Nephron progenitor cell (in vitro differentiated cells): ENCODE data around the gene PXMP2.

Source experiments
- DNase-seq: peaks from one replicate; pipeline ENCODE4 v3.0.0; 2021
- H3K27ac Mint-ChIP-seq: 2 replicates; pipeline ENCODE4 v1.8.0; 2021; ENCODE audit warnings: mild to moderate bottlenecking, moderate library complexity, mixed read lengths
- H3K27me3 Mint-ChIP-seq: 2 replicates; pipeline ENCODE4 v1.8.0; 2021; ENCODE audit warnings: mild to moderate bottlenecking, low read depth, mixed read lengths; ENCODE audit not compliant: poor library complexity
- H3K36me3 Mint-ChIP-seq: 2 replicates; pipeline ENCODE4 v1.8.0; 2021; ENCODE audit warnings: low read depth, mixed read lengths
- H3K4me1 Mint-ChIP-seq: 2 replicates; pipeline ENCODE4 v1.8.0; 2021; ENCODE audit warnings: mixed read lengths
- H3K4me3 Mint-ChIP-seq: 2 replicates; pipeline ENCODE4 v1.8.0; 2021; ENCODE audit warnings: mild to moderate bottlenecking, moderate library complexity, mixed read lengths
- H3K9me3 Mint-ChIP-seq: 2 replicates; pipeline ENCODE4 v1.8.0; 2021; ENCODE audit warnings: mild to moderate bottlenecking, moderate library complexity, mixed read lengths
- TF ChIP-seq, protein P1 (sequence below): fragments of 200-600 bp; sonication (generic); IDR thresholded peaks from 2 replicates; pipeline ENCODE4 v1.5.0; 2021; ENCODE audit warnings: antibody characterized with exemption

PXMP2 gene

DNA sequence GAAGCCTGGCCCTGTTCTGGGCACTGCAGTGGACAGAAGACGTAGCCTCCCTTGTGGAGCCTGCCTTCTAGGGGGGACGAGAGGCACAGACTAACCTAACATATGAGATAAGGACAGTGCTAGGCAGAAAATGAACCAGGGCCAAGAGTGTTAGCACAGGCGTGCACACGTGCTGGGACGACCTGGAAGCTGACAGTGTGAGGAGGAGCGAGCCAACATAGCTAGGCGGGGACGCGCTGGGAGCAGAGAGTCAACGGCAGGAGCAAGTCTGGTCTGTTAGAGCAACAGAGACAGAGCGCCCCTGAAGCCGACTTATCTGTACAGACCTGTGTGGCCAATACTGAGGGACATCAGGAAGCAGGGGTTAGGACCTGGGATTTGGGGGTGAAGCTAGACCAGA lies 8.0 kb downstream of the PXMP2 start:
- H3K4me3 Mint-ChIP-seq = no peak overlapping the region
- peaks cover 34% of the 10 kb centered on the region for H3K36me3 Mint-ChIP-seq
- DNase-seq = no peak
- H3K27ac Mint-ChIP-seq = no peak overlapping the region
- no peaks in the 10 kb centered on the region for H3K9me3 Mint-ChIP-seq
- H3K4me1 Mint-ChIP-seq = peaks cover 3% of the 10 kb centered on the region
- TF ChIP-seq, protein P1, sequence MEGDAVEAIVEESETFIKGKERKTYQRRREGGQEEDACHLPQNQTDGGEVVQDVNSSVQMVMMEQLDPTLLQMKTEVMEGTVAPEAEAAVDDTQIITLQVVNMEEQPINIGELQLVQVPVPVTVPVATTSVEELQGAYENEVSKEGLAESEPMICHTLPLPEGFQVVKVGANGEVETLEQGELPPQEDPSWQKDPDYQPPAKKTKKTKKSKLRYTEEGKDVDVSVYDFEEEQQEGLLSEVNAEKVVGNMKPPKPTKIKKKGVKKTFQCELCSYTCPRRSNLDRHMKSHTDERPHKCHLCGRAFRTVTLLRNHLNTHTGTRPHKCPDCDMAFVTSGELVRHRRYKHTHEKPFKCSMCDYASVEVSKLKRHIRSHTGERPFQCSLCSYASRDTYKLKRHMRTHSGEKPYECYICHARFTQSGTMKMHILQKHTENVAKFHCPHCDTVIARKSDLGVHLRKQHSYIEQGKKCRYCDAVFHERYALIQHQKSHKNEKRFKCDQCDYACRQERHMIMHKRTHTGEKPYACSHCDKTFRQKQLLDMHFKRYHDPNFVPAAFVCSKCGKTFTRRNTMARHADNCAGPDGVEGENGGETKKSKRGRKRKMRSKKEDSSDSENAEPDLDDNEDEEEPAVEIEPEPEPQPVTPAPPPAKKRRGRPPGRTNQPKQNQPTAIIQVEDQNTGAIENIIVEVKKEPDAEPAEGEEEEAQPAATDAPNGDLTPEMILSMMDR = no peak
- H3K27me3 Mint-ChIP-seq = peaks cover 2% of the 10 kb centered on the region

DNA sequence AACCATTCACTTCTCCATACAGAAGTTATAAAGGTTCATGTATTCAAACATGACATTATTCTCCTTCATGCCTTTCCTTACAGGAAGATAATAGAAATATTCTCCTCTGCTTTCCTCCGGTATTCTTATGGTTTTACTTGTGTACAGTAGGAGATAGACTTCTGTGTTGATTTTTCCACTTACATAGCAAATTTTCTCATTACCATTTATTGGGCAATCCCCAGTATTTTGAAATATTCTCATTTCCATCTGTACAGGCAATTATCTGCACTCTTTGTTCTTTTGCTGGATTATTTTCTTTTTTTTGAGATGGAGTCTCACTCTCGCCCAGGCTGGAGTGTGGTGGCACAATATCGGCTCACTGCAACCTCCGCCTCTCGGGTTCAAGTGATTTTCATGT lies 11.0 kb downstream of the PXMP2 start:
- H3K4me3 Mint-ChIP-seq = no peak overlapping the region

DNA sequence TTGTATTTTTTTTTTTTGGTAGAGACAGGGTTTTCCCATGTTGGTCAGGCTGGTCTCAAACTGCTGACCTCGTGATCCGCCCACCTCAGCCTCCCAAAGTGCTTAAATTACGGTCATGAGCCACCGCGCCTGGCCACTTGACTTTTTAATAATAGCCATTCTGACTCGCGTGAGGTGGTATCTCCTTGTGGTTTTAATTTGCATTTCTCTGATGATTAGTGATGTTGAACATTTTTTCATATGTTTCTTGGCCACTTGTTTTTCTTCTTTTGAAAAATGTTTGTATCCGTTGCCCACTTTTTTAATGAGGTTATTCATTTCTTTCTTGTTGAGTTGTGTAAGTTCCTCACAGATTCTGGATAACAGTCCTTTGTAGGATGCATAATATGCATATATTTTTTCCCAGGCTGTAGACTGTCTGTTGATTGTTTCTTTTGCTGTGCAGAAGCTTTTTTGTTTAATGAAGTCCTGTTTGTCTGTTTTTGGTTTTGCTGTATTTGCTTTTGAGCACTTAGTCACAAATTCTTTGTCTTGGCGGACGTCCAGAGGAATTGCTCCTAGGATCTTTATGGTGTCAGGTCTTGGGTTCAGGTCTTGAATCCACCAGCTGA lies 12.9 kb downstream of the PXMP2 start:
- H3K4me1 Mint-ChIP-seq = peaks cover 26% of the 10 kb centered on the region
- DNase-seq = no peak
- no peak overlapping the region for H3K4me3 Mint-ChIP-seq
- TF ChIP-seq, protein P1 = no peak
- H3K36me3 Mint-ChIP-seq = peaks cover 46% of the 10 kb centered on the region
- peaks cover 3% of the 10 kb centered on the region for H3K27me3 Mint-ChIP-seq
- no peaks in the 10 kb centered on the region for H3K9me3 Mint-ChIP-seq
- peak overlapping the region; percentile 9 for H3K27ac Mint-ChIP-seq

More for the DNA sequence above, 11.0 kb downstream of the PXMP2 start:
- no peak for DNase-seq
- Mint-ChIP-seq H3K9me3 (no peaks in the 10 kb centered on the region), H3K27ac (no peak overlapping the region), H3K36me3 (peaks cover 36% of the 10 kb centered on the region), H3K4me1 (peaks cover 14% of the 10 kb centered on the region), H3K27me3 (peaks cover 6% of the 10 kb centered on the region)
- TF ChIP-seq, protein P1 = no peak

- H3K9me3 Mint-ChIP-seq = peaks cover 7% of the 10 kb centered on the region
- peaks cover 3% of the 10 kb centered on the region for H3K27me3 Mint-ChIP-seq
- DNase-seq = no peak
- H3K4me1 Mint-ChIP-seq = peaks cover 32% of the 10 kb centered on the region
- no peak overlapping the region for H3K4me3 Mint-ChIP-seq
- H3K36me3 Mint-ChIP-seq = peaks cover 47% of the 10 kb centered on the region
- TF ChIP-seq, protein P1 = no peak
- peak overlapping the region; percentile 94 for H3K27ac Mint-ChIP-seq
These were observed 15.3 kb downstream of the PXMP2 start for GRCh38 chr12:132702640-132703039.

DNA sequence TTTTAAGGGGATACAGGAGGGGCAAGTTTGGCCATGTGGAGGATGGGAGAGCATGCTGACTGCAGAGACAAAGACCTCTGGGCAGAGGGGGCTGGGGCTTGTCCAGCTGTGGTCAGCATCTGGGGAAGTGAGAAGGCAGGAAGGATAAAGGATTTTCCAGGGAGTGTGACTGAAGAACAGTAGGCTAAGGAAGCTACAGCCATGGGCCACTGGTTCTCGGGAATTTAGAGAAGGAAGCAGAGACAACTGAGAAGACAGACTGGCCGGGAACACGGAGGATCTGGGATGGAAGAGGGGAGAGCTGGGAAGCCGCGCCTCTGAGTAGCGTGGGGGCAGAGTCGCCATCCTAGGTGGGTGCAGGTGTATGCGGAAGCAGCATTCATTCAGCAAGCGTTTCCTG lies 16.3 kb downstream of the PXMP2 start:
- TF ChIP-seq, protein P1 = no peak
- Mint-ChIP-seq H3K27me3 (peaks cover 3% of the 10 kb centered on the region), H3K4me3 (peak overlapping the region; percentile 24), H3K4me1 (peaks cover 32% of the 10 kb centered on the region), H3K27ac (peak overlapping the region; percentile 94), H3K36me3 (peaks cover 45% of the 10 kb centered on the region), H3K9me3 (peaks cover 14% of the 10 kb centered on the region)
- no peak for DNase-seq

- Mint-ChIP-seq H3K27ac (peak overlapping the region; percentile 10), H3K4me1 (peaks cover 33% of the 10 kb centered on the region), H3K36me3 (peaks cover 31% of the 10 kb centered on the region), H3K27me3 (peaks cover 6% of the 10 kb centered on the region), H3K4me3 (no peak overlapping the region), H3K9me3 (peaks cover 14% of the 10 kb centered on the region)
- no peak for DNase-seq
- TF ChIP-seq, protein P1 = no peak
These were observed 19.9 kb downstream of the PXMP2 start for GRCh38 chr12:132707241-132707640.
